GM12891 (cell line): ENCODE data around the gene PPFIBP1.

ENCODE experiments used
- POLR2A ChIP-seq: IDR thresholded peaks from 2 replicates; pipeline ENCODE4 v1.6.1; 2011; ENCODE audit warnings: low read depth, low read length, control low read depth
- POLR2AphosphoS5 ChIP-seq: IDR thresholded peaks from 2 replicates; pipeline ENCODE4 v1.6.1; 2011; ENCODE audit warnings: low read depth, low read length, control low read depth
- SPI1 ChIP-seq: IDR thresholded peaks from 2 replicates; pipeline ENCODE4 v1.6.1; 2011; ENCODE audit warnings: low read depth, low read length, control low read depth

DNA sequence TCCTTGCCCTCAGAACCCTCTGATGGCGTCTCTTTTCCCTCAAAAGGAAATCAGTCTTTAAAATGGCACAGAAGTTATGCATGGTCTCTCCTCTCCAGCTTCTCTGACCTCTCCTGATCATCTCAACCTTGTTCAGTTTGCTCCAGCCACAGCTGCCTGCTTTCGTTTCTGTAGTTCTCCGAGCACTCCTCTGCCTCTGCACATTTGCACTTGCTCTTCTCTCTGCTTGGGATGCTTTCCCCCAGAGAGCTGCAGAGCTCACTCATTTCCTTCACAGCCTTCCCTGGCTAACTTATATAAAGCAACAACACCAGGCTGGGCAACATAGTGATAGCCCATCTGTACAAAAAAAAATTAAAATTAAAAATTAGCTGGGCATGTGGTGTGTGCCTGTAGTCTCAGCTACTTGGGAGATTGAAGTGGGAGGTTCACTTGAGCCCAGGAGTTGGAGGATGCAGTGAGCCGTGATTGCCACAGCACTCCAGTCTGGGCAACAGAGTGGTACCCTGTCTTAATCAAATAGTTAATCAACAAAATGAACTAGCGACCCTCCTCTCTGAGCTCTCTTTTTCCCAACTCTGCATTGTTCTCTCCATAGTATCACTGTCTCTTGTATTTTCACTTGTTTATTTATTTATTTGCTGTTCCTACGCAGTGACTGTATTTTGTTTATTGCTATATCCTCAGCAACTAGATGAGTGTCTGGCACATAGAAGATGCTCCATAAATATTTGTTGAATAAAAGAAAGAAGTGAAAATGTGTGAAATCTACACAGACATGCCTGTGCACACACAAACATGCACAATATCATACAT lies 37.7 kb downstream of the PPFIBP1 start:
- TF ChIP-seq POLR2A (no peak), POLR2AphosphoS5 (no peak), SPI1 (no peak)
